IPS-20b (cell line): ENCODE results near the gene GADD45G.

Experiments used
- H3K27ac ChIP-seq: one replicate; pipeline ENCODE4 v1.5.1; 2013; ENCODE audit warnings: low read length
- H3K27me3 ChIP-seq: 2 replicates; pipeline ENCODE4 v1.6.1; 2013; ENCODE audit warnings: mild to moderate bottlenecking, low read length, inconsistent platforms; ENCODE audit not compliant: insufficient read depth
- H3K36me3 ChIP-seq: 2 replicates; pipeline ENCODE4 v1.6.1; 2013; ENCODE audit warnings: low read depth, mild to moderate bottlenecking, inconsistent platforms, low read length, moderate library complexity; ENCODE audit not compliant: insufficient read depth
- H3K4me1 ChIP-seq: 2 replicates; pipeline ENCODE4 v1.6.1; 2013; ENCODE audit warnings: mild to moderate bottlenecking, control low read depth, inconsistent platforms, low read length, moderate library complexity; ENCODE audit not compliant: insufficient read depth
- H3K4me3 ChIP-seq: 2 replicates; pipeline ENCODE4 v1.5.1; 2013; ENCODE audit warnings: mild to moderate bottlenecking, low read length, inconsistent platforms
- H3K9ac ChIP-seq: 2 replicates; pipeline ENCODE4 v1.6.1; 2013; ENCODE audit warnings: low read depth, mild to moderate bottlenecking, inconsistent platforms, low read length, moderate library complexity
- H3K9me3 ChIP-seq: 2 replicates; pipeline ENCODE4 v1.6.1; 2013; ENCODE audit warnings: mild to moderate bottlenecking, low read depth, low read length, inconsistent platforms; ENCODE audit not compliant: insufficient read depth

Gene GADD45G

DNA sequence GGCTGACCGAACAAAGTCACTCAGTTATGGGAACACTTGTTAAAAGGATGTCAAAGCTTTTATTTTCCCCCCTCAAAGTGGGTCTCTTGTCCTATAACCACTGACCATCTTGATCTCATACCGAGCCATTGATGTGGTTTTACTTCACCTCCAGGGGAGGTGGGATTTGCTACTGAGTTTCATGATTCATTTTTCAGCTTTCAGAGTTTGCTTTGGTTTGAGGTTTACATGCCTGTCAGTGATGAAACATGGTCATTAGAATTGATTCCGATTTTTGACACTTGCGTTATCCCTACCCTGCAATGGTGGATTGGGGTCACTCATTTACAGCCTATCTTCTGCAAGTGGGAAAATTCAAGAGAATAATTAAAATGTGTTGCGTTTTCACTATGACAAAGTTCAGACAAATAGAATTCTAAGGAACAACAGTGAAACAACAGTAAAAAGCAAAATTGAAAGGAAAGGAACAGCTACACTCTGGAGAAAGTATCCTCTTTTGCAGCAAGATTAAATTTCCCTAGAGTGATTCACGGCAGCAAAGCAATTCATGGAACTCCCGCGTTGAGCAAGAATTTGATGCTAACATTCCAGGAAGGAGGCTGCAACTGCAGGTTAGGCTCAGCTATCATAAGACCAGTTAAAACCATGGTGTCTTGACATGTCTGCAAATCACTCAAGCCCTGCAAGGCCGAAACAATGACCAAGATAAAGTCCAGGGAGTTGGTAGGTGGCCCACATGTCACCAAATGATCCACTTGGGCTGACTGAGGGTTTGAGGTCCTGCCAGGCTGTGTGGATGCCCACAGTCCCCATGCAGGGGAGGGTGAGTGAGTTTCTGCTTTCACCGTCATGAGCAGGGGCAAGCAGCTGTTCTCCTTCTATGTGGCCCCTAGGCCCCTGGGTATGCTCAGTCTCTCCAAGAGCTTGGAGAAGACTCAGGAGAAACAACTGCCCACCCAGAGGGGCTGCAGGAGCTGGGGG is 9.4 kb downstream of the GADD45G start:
- H3K36me3 ChIP-seq, result no peaks in the 10 kb centered on the region
- peaks cover 3% of the 10 kb centered on the region; the same call in 1 of the 2 replicates for H3K4me1 ChIP-seq
- no peak overlapping the region for H3K4me3 ChIP-seq
- no peak overlapping the region for H3K27ac ChIP-seq
- H3K9ac ChIP-seq, result no peak overlapping the region
- no peaks in the 10 kb centered on the region for H3K9me3 ChIP-seq
- H3K27me3 ChIP-seq, result peaks cover 14% of the 10 kb centered on the region

DNA sequence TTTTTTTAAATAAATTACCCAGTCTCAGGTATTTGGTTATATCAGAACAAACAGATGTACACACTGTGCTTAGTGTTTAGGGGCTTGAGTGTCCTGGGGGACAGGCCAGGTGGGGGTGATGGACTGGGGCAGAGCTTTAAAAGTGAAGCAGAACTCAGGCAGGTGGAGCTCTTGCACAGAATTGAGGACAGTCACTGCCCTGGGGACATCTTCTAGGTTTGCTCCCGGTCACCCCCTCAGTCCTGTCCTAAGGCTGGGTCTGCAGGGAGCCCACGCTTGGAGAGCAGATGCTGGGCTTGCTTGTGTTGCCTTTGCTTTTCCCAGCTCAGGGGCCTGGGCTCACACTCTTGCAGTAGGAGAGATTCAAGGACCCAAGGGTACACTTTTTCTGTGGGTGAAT is 10.8 kb downstream of the GADD45G start:
- Histone ChIP-seq H3K4me1 (peaks cover 10% of the 10 kb centered on the region; the same call in 1 of the 2 replicates), H3K4me3 (no peak overlapping the region), H3K27me3 (peaks cover 4% of the 10 kb centered on the region; the same call in 1 of the 2 replicates), H3K36me3 (no peaks in the 10 kb centered on the region), H3K9ac (no peak overlapping the region), H3K9me3 (no peaks in the 10 kb centered on the region), H3K27ac (no peak overlapping the region)

DNA sequence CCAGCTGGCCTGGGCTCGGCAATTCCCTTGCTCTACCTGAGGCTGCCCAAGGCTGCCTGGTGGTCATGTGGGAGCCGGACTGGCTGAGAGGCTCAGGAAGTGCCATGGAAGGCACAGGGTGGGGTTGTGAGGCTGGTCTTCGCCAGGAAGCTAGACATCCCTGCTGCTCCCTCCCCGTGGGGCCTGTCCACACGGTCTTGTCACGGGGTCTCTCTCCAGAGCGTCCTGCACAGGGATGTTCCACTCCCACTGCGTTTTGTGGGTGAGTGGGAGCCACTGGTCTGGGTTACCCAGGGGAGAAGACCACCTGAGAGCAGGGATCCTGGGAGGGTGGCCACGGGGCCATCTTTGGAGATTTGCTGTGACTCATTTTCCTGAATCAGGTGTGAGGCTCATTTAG is 11.6 kb downstream of the GADD45G start:
- H3K36me3 ChIP-seq, result no peaks in the 10 kb centered on the region
- H3K9ac ChIP-seq, result no peak overlapping the region
- no peaks in the 10 kb centered on the region for H3K9me3 ChIP-seq
- peaks cover 4% of the 10 kb centered on the region; the same call in 1 of the 2 replicates for H3K27me3 ChIP-seq
- H3K27ac ChIP-seq, result no peak overlapping the region
- no peak overlapping the region for H3K4me3 ChIP-seq
- H3K4me1 ChIP-seq, result peaks cover 10% of the 10 kb centered on the region; the same call in 1 of the 2 replicates

DNA sequence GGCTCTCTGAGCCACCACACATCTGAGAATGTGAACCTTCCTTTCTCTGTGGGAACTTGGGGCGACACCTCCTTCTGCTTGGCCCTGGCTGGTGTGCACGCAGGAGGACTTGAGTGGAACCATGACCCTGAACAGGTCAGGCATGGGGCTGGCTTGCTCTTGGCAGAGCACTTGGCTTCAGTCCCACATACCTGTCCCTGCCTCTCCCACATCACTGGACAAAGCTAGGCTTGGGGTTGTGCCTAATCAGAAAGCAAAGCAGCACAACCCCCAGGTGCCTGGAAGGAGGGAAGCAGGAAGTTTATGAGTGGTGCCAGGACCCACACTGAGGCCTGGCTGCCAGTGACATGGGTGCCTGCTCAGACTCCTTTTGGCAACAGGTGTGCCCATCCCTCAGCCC is 13.2 kb downstream of the GADD45G start:
- peaks cover 4% of the 10 kb centered on the region; the same call in 1 of the 2 replicates for H3K27me3 ChIP-seq
- no peak overlapping the region for H3K9ac ChIP-seq
- H3K4me3 ChIP-seq, result no peak overlapping the region
- H3K9me3 ChIP-seq, result no peaks in the 10 kb centered on the region
- H3K27ac ChIP-seq, result no peak overlapping the region
- no peaks in the 10 kb centered on the region for H3K36me3 ChIP-seq
- H3K4me1 ChIP-seq, result peaks cover 10% of the 10 kb centered on the region; the same call in 1 of the 2 replicates

DNA sequence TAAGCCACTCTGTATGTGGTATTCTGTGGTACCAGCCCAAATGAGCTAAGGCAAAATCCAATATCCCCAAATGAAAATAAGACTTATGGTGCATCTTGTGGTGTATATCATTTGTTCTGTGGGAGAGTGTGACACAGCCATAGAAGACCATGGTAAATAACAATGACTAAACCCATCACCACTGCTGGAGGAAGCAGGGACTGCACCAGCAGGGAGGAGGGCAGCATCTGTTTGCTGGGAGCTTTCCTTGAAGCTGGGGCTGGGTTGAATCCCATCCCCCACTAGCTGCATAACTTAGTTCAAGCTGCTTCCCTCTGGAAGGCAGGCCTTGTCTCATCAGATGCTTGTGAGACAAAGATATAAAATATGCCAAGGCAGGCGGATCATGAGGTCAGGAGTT is 14.2 kb downstream of the GADD45G start:
- H3K36me3 ChIP-seq, result no peaks in the 10 kb centered on the region
- peaks cover 10% of the 10 kb centered on the region; the same call in 1 of the 2 replicates for H3K4me1 ChIP-seq
- peaks cover 4% of the 10 kb centered on the region; the same call in 1 of the 2 replicates for H3K27me3 ChIP-seq
- peak overlapping the region; percentile 31; the same call in 1 of the 2 replicates for H3K9ac ChIP-seq
- no peaks in the 10 kb centered on the region for H3K9me3 ChIP-seq
- no peak overlapping the region for H3K4me3 ChIP-seq
- H3K27ac ChIP-seq, result no peak overlapping the region

DNA sequence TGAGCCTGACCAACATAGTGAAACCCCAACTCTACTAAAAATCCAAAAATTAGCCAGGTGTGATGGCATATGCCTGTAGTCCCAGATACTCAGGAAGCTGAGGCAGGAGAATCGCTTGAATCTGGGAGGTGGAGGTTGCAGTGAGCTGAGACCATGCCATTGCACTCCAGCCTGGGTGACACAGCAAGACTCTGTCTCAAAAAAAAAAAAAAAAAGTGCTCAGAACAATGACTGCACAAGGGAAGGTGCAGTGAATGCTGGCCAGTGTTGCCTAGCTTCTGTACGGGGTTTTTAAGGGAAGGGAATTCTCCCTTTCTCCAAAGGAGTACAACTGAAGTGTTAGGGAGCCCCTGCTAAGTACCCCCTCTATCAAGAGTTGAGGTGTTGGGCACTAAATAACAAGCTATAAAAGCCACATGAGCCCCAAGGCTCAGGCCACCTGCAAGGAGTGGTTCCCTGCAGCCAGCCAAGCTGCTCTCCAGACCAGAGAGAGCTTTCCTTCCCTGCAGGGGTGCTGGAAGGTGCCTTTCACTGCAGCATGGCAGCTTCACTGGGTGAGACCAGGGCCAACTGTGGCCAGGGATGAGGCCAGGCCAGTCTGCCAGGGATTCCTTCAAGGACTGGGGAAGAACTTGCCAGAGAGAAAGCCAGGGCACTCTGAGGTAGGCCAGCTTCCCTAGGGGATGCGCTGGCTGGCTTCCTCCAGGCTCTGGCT is 14.8 kb downstream of the GADD45G start:
- Histone ChIP-seq H3K27ac (no peak overlapping the region), H3K9ac (peak overlapping the region; percentile 31; the same call in 1 of the 2 replicates), H3K27me3 (peaks cover 4% of the 10 kb centered on the region; the same call in 1 of the 2 replicates), H3K4me3 (no peak overlapping the region), H3K36me3 (no peaks in the 10 kb centered on the region), H3K4me1 (peaks cover 10% of the 10 kb centered on the region; the same call in 1 of the 2 replicates), H3K9me3 (no peaks in the 10 kb centered on the region)

DNA sequence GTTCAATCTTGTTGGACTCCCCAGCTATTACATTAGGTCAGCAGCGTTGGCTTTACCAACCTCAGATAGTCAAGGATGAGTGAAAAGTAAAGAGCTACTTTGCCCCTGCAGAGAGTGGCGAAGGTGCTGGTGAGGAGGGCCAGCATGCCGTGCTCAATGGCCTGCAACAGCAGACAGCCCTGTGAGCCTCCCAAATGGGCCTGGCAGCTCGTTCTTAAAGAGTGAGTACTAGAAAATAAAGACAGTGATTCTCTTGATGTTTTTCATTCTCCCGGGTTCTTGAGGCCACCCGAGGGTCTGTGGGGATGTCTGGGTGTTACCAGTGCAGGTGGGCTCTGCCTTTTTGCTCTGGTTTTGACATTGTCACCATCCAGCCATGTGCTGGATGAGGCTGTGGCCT is 16.2 kb downstream of the GADD45G start:
- no peaks in the 10 kb centered on the region for H3K36me3 ChIP-seq
- no peak overlapping the region for H3K9ac ChIP-seq
- H3K4me1 ChIP-seq, result peaks cover 10% of the 10 kb centered on the region; the same call in 1 of the 2 replicates
- no peak overlapping the region for H3K4me3 ChIP-seq
- no peaks in the 10 kb centered on the region for H3K9me3 ChIP-seq
- H3K27ac ChIP-seq, result no peak overlapping the region
- peaks cover 6% of the 10 kb centered on the region; the same call in 1 of the 2 replicates for H3K27me3 ChIP-seq

DNA sequence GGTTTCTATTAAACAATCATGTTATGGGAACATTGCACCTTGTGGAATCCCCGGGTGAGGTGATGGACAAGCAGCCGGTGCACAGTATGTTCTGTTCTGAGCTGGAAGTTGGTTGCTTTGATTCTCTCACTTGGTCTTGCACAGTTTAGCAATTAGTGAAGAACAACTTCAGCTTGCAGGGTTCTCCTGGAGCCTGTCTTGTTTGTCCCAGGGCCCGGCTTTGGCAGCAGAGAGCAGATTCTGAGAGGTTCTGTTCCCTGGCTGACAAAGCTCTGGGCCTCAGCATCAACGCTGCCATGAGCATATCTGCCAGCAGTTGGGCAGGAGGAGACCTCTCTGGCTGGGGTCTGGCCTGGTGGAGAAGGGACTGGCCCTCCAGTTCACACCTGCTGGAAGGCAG is 16.9 kb downstream of the GADD45G start:
- H3K9ac ChIP-seq, result no peak overlapping the region
- H3K9me3 ChIP-seq, result no peaks in the 10 kb centered on the region
- H3K4me3 ChIP-seq, result no peak overlapping the region
- no peak overlapping the region for H3K27ac ChIP-seq
- peaks cover 10% of the 10 kb centered on the region; the same call in 1 of the 2 replicates for H3K4me1 ChIP-seq
- peaks cover 12% of the 10 kb centered on the region; the same call in 1 of the 2 replicates for H3K27me3 ChIP-seq
- H3K36me3 ChIP-seq, result no peaks in the 10 kb centered on the region

DNA sequence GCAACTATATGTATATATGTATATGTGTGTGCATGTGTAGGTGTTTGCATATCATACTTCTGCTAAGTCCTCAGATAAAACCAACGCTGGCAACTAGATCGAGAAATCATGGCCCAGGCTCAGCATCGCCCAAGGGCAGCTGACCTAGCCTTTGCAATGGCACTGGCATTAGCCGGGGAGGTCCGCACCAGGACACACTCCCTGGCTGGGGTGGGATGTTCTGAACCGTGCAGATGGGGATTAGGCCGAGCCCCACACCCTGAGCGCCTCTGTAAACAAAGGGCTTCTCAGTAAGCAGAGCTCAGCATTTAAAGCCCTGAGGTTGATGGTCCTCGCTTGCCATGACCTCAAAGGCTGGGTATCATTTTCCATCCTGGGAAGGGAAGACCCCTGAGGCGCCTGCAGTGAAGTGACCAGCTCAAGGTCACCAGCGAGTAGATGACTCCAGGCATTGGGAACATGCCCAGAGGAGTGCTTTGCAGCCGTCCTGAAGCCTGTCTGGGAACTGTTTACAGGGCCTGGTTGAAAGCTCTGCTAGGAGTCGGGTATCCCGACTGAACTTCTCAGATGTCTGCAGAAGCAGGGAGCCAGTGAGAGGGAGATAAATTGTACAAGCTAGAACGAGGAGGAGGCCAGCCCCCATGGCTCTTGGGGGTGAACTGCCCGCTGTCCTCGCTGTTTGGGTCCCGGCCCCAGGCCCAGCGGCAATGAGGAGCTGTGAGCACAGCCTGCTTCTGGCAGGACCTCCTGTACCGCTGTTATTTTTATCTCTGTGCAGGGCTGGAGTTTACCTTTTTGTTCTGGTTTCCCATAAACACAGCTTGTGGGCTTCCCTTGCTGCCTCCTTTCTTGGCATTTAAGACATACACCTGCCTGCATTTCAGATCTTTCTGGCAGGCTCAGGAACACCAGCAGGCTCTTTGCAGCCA is 18.4 kb downstream of the GADD45G start:
- Histone ChIP-seq H3K27me3 (peaks cover 12% of the 10 kb centered on the region; the same call in 1 of the 2 replicates), H3K4me1 (peaks cover 10% of the 10 kb centered on the region; the same call in 1 of the 2 replicates), H3K9ac (no peak overlapping the region), H3K27ac (no peak overlapping the region), H3K36me3 (no peaks in the 10 kb centered on the region), H3K9me3 (no peaks in the 10 kb centered on the region), H3K4me3 (no peak overlapping the region)

DNA sequence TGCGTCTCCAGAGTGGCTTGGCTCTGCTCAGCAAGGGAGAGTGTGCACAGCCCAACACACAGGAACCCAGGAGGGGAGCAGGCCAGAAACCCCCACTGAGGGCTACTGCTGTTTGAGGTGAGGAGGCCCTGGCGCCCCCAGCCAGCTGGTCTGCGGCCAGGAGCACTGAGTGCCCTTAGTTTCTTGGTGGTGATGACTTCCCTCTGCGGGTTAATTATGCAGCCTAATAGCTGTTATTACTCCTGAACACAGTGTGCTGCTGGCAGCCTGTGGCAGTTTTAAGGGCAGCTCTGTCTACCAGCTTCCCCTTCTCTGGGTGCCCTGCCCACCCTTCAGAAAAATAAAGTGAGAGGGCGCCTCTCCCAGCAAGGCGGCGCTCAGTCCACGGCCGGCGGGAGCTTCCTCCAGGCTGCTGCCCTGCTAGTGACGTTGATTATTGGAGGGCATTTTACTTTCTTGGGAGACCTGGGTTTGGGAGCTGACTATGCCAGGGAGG is 19.2 kb downstream of the GADD45G start:
- Histone ChIP-seq H3K9ac (no peak overlapping the region), H3K27me3 (peaks cover 12% of the 10 kb centered on the region; the same call in 1 of the 2 replicates), H3K9me3 (no peaks in the 10 kb centered on the region), H3K27ac (no peak overlapping the region), H3K36me3 (no peaks in the 10 kb centered on the region), H3K4me1 (peaks cover 7% of the 10 kb centered on the region; the same call in 1 of the 2 replicates), H3K4me3 (no peak overlapping the region)
